ENCODE results near the gene POR. TPM values are rescaled to one million over a fixed set of nuclear protein-coding genes. Genes with fewer than 3 reads are reported as not detected.
A peak's percentile ranks its signal among the peaks of the same experiment; 100 is the strongest.

POR gene
- total RNA-seq, 1 experiment from 2014 or later = 151 TPM

GRCh38 chr7:75924889-75925288 lies 9.9 kb downstream of the POR start:
- ATAC-seq = no peak
- Mint-ChIP-seq H3K27ac (peak overlapping the region; percentile 80; the same call in 1 of the 2 replicates), H3K4me3 (no peak overlapping the region), H3K36me3 (peaks cover 29% of the 10 kb centered on the region), H3K27me3 (ENCODE audit: low read depth) (no peaks in the 10 kb centered on the region), H3K4me1 (no peaks in the 10 kb centered on the region), H3K9me3 (peaks cover 6% of the 10 kb centered on the region)
- no peak for TF ChIP-seq PREB (CRISPR knock-in tag; IDR thresholded peaks at IDR 0.05; ENCODE audit: borderline replicate concordance)
- no peak for TF ChIP-seq OVOL2 (CRISPR knock-in tag; IDR thresholded peaks at IDR 0.05; ENCODE audit: borderline replicate concordance)
- TF ChIP-seq NFE2L1 (CRISPR knock-in tag; IDR thresholded peaks at IDR 0.05) = no peak
- no peak for TF ChIP-seq IRF2 (CRISPR knock-in tag; IDR thresholded peaks at IDR 0.05; ENCODE audit: borderline replicate concordance, low read depth)
- TF ChIP-seq, protein P1, sequence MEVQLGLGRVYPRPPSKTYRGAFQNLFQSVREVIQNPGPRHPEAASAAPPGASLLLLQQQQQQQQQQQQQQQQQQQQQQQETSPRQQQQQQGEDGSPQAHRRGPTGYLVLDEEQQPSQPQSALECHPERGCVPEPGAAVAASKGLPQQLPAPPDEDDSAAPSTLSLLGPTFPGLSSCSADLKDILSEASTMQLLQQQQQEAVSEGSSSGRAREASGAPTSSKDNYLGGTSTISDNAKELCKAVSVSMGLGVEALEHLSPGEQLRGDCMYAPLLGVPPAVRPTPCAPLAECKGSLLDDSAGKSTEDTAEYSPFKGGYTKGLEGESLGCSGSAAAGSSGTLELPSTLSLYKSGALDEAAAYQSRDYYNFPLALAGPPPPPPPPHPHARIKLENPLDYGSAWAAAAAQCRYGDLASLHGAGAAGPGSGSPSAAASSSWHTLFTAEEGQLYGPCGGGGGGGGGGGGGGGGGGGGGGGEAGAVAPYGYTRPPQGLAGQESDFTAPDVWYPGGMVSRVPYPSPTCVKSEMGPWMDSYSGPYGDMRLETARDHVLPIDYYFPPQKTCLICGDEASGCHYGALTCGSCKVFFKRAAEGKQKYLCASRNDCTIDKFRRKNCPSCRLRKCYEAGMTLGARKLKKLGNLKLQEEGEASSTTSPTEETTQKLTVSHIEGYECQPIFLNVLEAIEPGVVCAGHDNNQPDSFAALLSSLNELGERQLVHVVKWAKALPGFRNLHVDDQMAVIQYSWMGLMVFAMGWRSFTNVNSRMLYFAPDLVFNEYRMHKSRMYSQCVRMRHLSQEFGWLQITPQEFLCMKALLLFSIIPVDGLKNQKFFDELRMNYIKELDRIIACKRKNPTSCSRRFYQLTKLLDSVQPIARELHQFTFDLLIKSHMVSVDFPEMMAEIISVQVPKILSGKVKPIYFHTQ (CRISPR knock-in tag; IDR thresholded peaks at IDR 0.05) = no peak
- TF ChIP-seq GTF2I (CRISPR knock-in tag; conservative IDR thresholded peaks at IDR 0.05) = no peak
- TF ChIP-seq TCF7 (CRISPR knock-in tag; IDR thresholded peaks at IDR 0.05; ENCODE audit: low read depth) = no peak
- TF ChIP-seq KAT7 (CRISPR knock-in tag; IDR thresholded peaks at IDR 0.05; ENCODE audit: borderline replicate concordance) = no peak
- DNase-seq (ENCODE audit: low spot score) = no peak
- ChIA-PET POLR2A (no interaction called here), CTCF (interaction anchor here (0.6 to 0.9 kb wide), 3 partner anchors 32 to 144 kb away, joined by 3 read pairs; no protein-coding TSS in a partner anchor)

DNA sequence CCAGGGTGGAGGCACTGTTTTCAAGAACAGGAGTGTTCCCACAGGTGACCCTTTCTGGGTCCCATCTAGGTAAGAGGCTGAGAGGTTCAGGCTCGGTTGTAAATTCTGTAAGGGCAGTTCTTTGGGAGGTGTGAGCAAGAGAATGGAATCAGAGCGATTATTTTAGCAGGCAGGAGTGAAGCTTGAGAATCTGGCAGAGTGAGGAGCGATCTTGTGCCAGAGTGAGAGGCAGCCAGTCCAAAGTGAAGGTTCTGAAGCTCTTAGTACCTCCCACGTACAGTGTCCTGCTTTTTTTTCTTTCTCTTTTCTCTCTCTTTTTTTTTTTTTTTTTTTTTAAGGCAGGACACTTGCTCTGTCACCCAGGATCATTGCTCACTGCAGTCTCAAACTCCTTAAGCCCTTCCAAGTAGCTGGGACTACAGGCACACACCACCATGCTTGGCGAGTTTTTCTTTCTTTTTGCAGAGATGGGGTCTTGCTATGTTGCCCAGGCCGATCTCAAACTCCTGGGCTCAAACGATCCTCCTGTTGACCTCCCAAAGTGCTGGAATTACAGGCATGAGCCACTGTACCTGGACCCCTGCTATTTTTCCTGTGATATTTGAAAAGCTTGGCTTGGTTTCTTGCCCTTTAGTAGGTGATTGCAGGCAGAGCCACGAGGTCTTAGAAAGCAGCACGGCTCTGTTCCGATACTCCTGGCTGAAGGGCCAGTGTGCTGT lies 10.9 kb downstream of the POR start:
- ChIA-PET CTCF (interaction anchor here (0.8 to 0.9 kb wide), 2 partner anchors 31 to 143 kb away, joined by 3 read pairs; no protein-coding TSS in a partner anchor), POLR2A (interaction anchor here (0.6 kb wide), 1 partner anchor 9 kb away, joined by 3 read pairs; no protein-coding TSS in a partner anchor)
- ATAC-seq (no peak), DNase-seq (ENCODE audit: low spot score) (no peak)
- Mint-ChIP-seq H3K27me3 (ENCODE audit: low read depth) (no peaks in the 10 kb centered on the region), H3K4me3 (no peak overlapping the region), H3K9me3 (peaks cover 10% of the 10 kb centered on the region), H3K4me1 (no peaks in the 10 kb centered on the region), H3K27ac (0 out of 2 replicates have a peak overlapping the region, but pooled peaks have one; percentile 20), H3K36me3 (peaks cover 32% of the 10 kb centered on the region)
- no peak for TF ChIP-seq TEAD4 (CRISPR knock-in tag; IDR thresholded peaks at IDR 0.05)
- peak; percentile 89 for TF ChIP-seq ZNF121 (CRISPR knock-in tag; IDR thresholded peaks at IDR 0.05)

DNA sequence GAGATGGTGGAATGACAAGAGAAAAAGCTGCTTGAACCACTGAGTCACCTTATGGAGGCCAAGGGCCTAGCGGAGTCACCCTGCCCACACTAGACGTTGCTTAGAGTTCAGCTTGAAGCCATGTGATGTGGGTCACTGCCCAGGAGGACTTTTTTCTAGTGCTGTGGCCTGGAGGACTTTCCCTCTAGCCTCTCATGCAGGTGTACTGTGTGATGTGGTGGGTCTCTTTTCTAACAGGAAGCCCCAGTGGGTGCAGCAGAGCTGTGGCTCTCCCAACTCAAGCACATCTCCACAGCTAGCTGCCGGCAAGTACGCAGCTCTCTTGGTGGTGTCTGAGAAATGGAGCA lies 13.6 kb downstream of the POR start:
- H3K27ac Mint-ChIP-seq = no peak overlapping the region
- no peak overlapping the region for H3K4me3 Mint-ChIP-seq
- peaks cover 12% of the 10 kb centered on the region for H3K9me3 Mint-ChIP-seq
- no peaks in the 10 kb centered on the region for H3K27me3 Mint-ChIP-seq (ENCODE audit: low read depth)
- ChIA-PET POLR2A (interaction anchor here (0.6 to 2.0 kb wide), 2 partner anchors 13 to 64 kb away, joined by 3 to 5 read pairs; partner anchors contain the start of gene POR), CTCF (no interaction called here)
- no peak for TF ChIP-seq JUN (CRISPR knock-in tag; IDR thresholded peaks at IDR 0.05)
- TF ChIP-seq SMAD3 (CRISPR knock-in tag; IDR thresholded peaks at IDR 0.05; ENCODE audit: borderline replicate concordance) = no peak
- TF ChIP-seq NR3C1 (CRISPR knock-in tag; conservative IDR thresholded peaks at IDR 0.05; ENCODE audit: low read depth) = no peak
- no peak for TF ChIP-seq SOX15 (CRISPR knock-in tag; IDR thresholded peaks at IDR 0.05)
- TF ChIP-seq EMX1 (CRISPR knock-in tag; IDR thresholded peaks at IDR 0.05) = no peak
- no peak for TF ChIP-seq ETV6 (CRISPR knock-in tag; IDR thresholded peaks at IDR 0.05)
- no peak for TF ChIP-seq E2F1 (CRISPR knock-in tag; IDR thresholded peaks at IDR 0.05)
- TF ChIP-seq ZNF263 (CRISPR knock-in tag; IDR thresholded peaks at IDR 0.05; ENCODE audit: low read depth) = no peak
- no peak for TF ChIP-seq FOXJ3 (CRISPR knock-in tag; IDR thresholded peaks at IDR 0.05; ENCODE audit: borderline replicate concordance)
- no peak for TF ChIP-seq E2F5 (CRISPR knock-in tag; IDR thresholded peaks at IDR 0.05)
- TF ChIP-seq ZNF232 (CRISPR knock-in tag; IDR thresholded peaks at IDR 0.05) = no peak
- TF ChIP-seq OVOL2 (CRISPR knock-in tag; IDR thresholded peaks at IDR 0.05; ENCODE audit: borderline replicate concordance) = no peak
- TF ChIP-seq, protein P2, sequence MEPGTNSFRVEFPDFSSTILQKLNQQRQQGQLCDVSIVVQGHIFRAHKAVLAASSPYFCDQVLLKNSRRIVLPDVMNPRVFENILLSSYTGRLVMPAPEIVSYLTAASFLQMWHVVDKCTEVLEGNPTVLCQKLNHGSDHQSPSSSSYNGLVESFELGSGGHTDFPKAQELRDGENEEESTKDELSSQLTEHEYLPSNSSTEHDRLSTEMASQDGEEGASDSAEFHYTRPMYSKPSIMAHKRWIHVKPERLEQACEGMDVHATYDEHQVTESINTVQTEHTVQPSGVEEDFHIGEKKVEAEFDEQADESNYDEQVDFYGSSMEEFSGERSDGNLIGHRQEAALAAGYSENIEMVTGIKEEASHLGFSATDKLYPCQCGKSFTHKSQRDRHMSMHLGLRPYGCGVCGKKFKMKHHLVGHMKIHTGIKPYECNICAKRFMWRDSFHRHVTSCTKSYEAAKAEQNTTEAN (CRISPR knock-in tag; IDR thresholded peaks at IDR 0.05) = no peak
- TF ChIP-seq ZNF423 (CRISPR knock-in tag; IDR thresholded peaks at IDR 0.05) = no peak
- no peak for TF ChIP-seq NFYB (CRISPR knock-in tag; conservative IDR thresholded peaks at IDR 0.05; ENCODE audit: low read depth)
- no peak for TF ChIP-seq GABPB1 (CRISPR knock-in tag; IDR thresholded peaks at IDR 0.05)
- no peak for TF ChIP-seq MYBL2 (CRISPR knock-in tag; IDR thresholded peaks at IDR 0.05)
- H3K4me1 Mint-ChIP-seq = peaks cover 4% of the 10 kb centered on the region; the same call in 1 of the 2 replicates
- no peak for ATAC-seq
- peaks cover 36% of the 10 kb centered on the region for H3K36me3 Mint-ChIP-seq
- no peak for DNase-seq (ENCODE audit: low spot score)

All from WTC11 (cell line).